Neuron (in vitro differentiated cells): ENCODE data around the gene CLHC1.
"Not testable (repeated sequence)": the region's sequence is repeated elsewhere in the genome, so short reads cannot be mapped to it uniquely, and the experiment has no call there.

Source experiments
- H2AFZ ChIP-seq: one replicate; pipeline ENCODE4 v1.6.1; 2013; ENCODE audit warnings: low read depth, mild to moderate bottlenecking, inconsistent platforms, low read length, moderate library complexity
- H3K27me3 ChIP-seq: one replicate; pipeline ENCODE4 v1.6.1; 2013; ENCODE audit warnings: low read length; ENCODE audit not compliant: insufficient read depth
- H3K36me3 ChIP-seq: one replicate; pipeline ENCODE4 v1.6.1; 2013; ENCODE audit warnings: low read length; ENCODE audit not compliant: insufficient read depth
- H3K4me1 ChIP-seq: one replicate; pipeline ENCODE4 v1.6.1; 2013; ENCODE audit warnings: low read length; ENCODE audit not compliant: insufficient read depth
- H3K4me3 ChIP-seq: 2 replicates; pipeline ENCODE4 v1.5.1; 2013; ENCODE audit warnings: mild to moderate bottlenecking, low read length, moderate library complexity
- H3K9me3 ChIP-seq: one replicate; pipeline ENCODE4 v1.6.1; 2013; ENCODE audit warnings: low read length

CLHC1 gene

GRCh38 chr2:55232084-55232862, at the start of gene CLHC1, which contains the start of gene RPS27A:
Gene CLHC1, minus strand, starts transcription at chr2:55232293. Its CDS starts 9,882 bp downstream, at chr2:55222411.
Gene RPS27A, plus strand, starts transcription at chr2:55232688. Its CDS starts 137 bp downstream, at chr2:55232825.
- no peaks in the 10 kb centered on the region for H3K27me3 ChIP-seq
- peak within 1 kb of the TSS; percentile 59 for H2AFZ ChIP-seq
- peaks cover 17% of the 10 kb centered on the region for H3K4me1 ChIP-seq
- peaks cover 45% of the 10 kb centered on the region for H3K36me3 ChIP-seq
- H3K9me3 ChIP-seq: no peaks in the 10 kb centered on the region
- H3K4me3 ChIP-seq: peak within 1 kb of the TSS; percentile 85

GRCh38 chr2:55280851-55281546, 48.9 kb upstream of the CLHC1 start:
- H3K27me3 ChIP-seq, H3K9me3 ChIP-seq, H3K4me1 ChIP-seq, H2AFZ ChIP-seq, H3K4me3 ChIP-seq: not testable (repeated sequence)
- peaks cover 13% of the 10 kb centered on the region for H3K36me3 ChIP-seq

GRCh38 chr2:55279859-55280424, 47.8 kb upstream of the CLHC1 start:
- H3K4me3 ChIP-seq, H3K4me1 ChIP-seq, H3K27me3 ChIP-seq, H3K9me3 ChIP-seq: not testable (repeated sequence)
- H2AFZ ChIP-seq: peak overlapping the region; percentile 10
- H3K36me3 ChIP-seq: peaks cover 10% of the 10 kb centered on the region

GRCh38 chr2:55279214-55279835, 47.2 kb upstream of the CLHC1 start:
- H3K4me1 ChIP-seq: not testable (repeated sequence)
- peak overlapping the region; percentile 25 for H3K4me3 ChIP-seq

GRCh38 chr2:55277310-55277709, 45.2 kb upstream of the CLHC1 start:
- Histone ChIP-seq H2AFZ (no peak overlapping the region), H3K4me3 (no peak overlapping the region), H3K9me3 (peaks cover under 1% of the 10 kb centered on the region), H3K27me3 (no peaks in the 10 kb centered on the region), H3K4me1 (peaks cover 9% of the 10 kb centered on the region), H3K36me3 (peaks cover 5% of the 10 kb centered on the region)

More at GRCh38 chr2:55279214-55279835, 47.2 kb upstream of the CLHC1 start:
- peaks cover 10% of the 10 kb centered on the region for H3K36me3 ChIP-seq
- peak overlapping the region; percentile 46 for H2AFZ ChIP-seq
- not testable (repeated sequence) for H3K9me3 ChIP-seq, H3K27me3 ChIP-seq

GRCh38 chr2:55274346-55274745, 42.3 kb upstream of the CLHC1 start:
- not testable (repeated sequence) for H3K4me1 ChIP-seq, H3K27me3 ChIP-seq, H3K4me3 ChIP-seq, H2AFZ ChIP-seq, H3K9me3 ChIP-seq, H3K36me3 ChIP-seq

- Histone ChIP-seq H3K4me1 (peaks cover 10% of the 10 kb centered on the region), H3K36me3 (peaks cover 12% of the 10 kb centered on the region), H2AFZ (peak overlapping the region; percentile 99), H3K4me3 (peak overlapping the region; percentile 57), H3K9me3 (no peaks in the 10 kb centered on the region), H3K27me3 (no peaks in the 10 kb centered on the region)
Measured at GRCh38 chr2:55269645-55269990, 37.5 kb upstream of the CLHC1 start.

GRCh38 chr2:55268907-55269644, 37.0 kb upstream of the CLHC1 start, which contains the start of gene MTIF2:
Gene MTIF2, minus strand, starts transcription at chr2:55269231. Its CDS starts 5,373 bp downstream, at chr2:55263858.
- peaks cover 17% of the 10 kb centered on the region for H3K36me3 ChIP-seq
- peak within 1 kb of the TSS; percentile 99 for H2AFZ ChIP-seq
- no peaks in the 10 kb centered on the region for H3K27me3 ChIP-seq

GRCh38 chr2:55268288-55268906, 36.3 kb upstream of the CLHC1 start:
- H3K9me3 ChIP-seq: no peaks in the 10 kb centered on the region
- peaks cover 10% of the 10 kb centered on the region for H3K4me1 ChIP-seq
- H3K36me3 ChIP-seq: peaks cover 23% of the 10 kb centered on the region
- no peaks in the 10 kb centered on the region for H3K27me3 ChIP-seq
- peak overlapping the region; percentile 57 for H3K4me3 ChIP-seq
- peak overlapping the region; percentile 99 for H2AFZ ChIP-seq

More at GRCh38 chr2:55268907-55269644, 37.0 kb upstream of the CLHC1 start, which contains the start of gene MTIF2:
- Histone ChIP-seq H3K4me3 (peak within 1 kb of the TSS; percentile 57), H3K9me3 (no peaks in the 10 kb centered on the region), H3K4me1 (peaks cover 10% of the 10 kb centered on the region)

- peaks cover 44% of the 10 kb centered on the region for H3K36me3 ChIP-seq
- H3K9me3 ChIP-seq, H2AFZ ChIP-seq, H3K4me3 ChIP-seq, H3K27me3 ChIP-seq, H3K4me1 ChIP-seq: not testable (repeated sequence)
Measured at GRCh38 chr2:55259586-55259985, 27.5 kb upstream of the CLHC1 start.

- no peaks in the 10 kb centered on the region for H3K4me1 ChIP-seq
- peaks cover 50% of the 10 kb centered on the region for H3K36me3 ChIP-seq
- H2AFZ ChIP-seq: no peak overlapping the region
- no peaks in the 10 kb centered on the region for H3K27me3 ChIP-seq
- H3K9me3 ChIP-seq: no peaks in the 10 kb centered on the region
- no peak overlapping the region for H3K4me3 ChIP-seq
Measured at GRCh38 chr2:55252832-55253231, 20.7 kb upstream of the CLHC1 start.

GRCh38 chr2:55247025-55247424, 14.9 kb upstream of the CLHC1 start:
- H2AFZ ChIP-seq: no peak overlapping the region
- H3K4me3 ChIP-seq: no peak overlapping the region
- H3K9me3 ChIP-seq: no peaks in the 10 kb centered on the region
- peaks cover 52% of the 10 kb centered on the region for H3K36me3 ChIP-seq
- no peaks in the 10 kb centered on the region for H3K27me3 ChIP-seq
- H3K4me1 ChIP-seq: no peaks in the 10 kb centered on the region
